ENCODE measurements around the gene CWF19L1.

Gene CWF19L1

GRCh38 chr10:100229819-100230422 is 37.5 kb downstream of the CWF19L1 start:
- Histone ChIP-seq H2BK120ac (ENCODE audit: low read depth, low read length) (no peak overlapping the region), H3K9ac (ENCODE audit: low read length) (peak overlapping the region; percentile 75), H3K18ac (ENCODE audit: low read length) (no peak overlapping the region), H2AK5ac (ENCODE audit: low read length) (no peak overlapping the region), H3K27ac (ENCODE audit: low read depth, low read length) (no peak overlapping the region), H3K79me1 (ENCODE audit: low read length) (peaks cover 12% of the 10 kb centered on the region), H4K5ac (ENCODE audit: low read length) (no peak overlapping the region), H4K8ac (ENCODE audit: low read depth, low read length) (peak overlapping the region; percentile 97), H3K4me1 (ENCODE audit: control insufficient read depth, low read depth, low read length) (no peaks in the 10 kb centered on the region), H2BK5ac (ENCODE audit: low read length) (no peak overlapping the region), H3K4ac (ENCODE audit: low read depth, low read length) (peak overlapping the region; percentile 75), H3K36me3 (ENCODE audit: control insufficient read depth, insufficient read depth, low read length) (no peaks in the 10 kb centered on the region), H3K4me3 (ENCODE audit: low read length) (peak overlapping the region; percentile 26), H3K27me3 (ENCODE audit: insufficient read depth, low read length, poor library complexity) (no peaks in the 10 kb centered on the region), H3K79me2 (ENCODE audit: control insufficient read depth, insufficient read depth, low read length) (peaks cover 21% of the 10 kb centered on the region), H3K56ac (ENCODE audit: low read length) (peak overlapping the region; percentile 86), H3K4me2 (ENCODE audit: low read length) (peak overlapping the region; percentile 55), H2BK15ac (replicated peaks; ENCODE audit: low read depth) (no peak overlapping the region), H3K23ac (ENCODE audit: low read length) (no peak overlapping the region)
- no CpG with 5 or more reads among the region's 21 CpGs for WGBS (ENCODE audit: extremely low coverage, insufficient coverage, low lambda C conversion rate)
- DNase-seq, result no peak

GRCh38 chr10:100223879-100224278 is 43.6 kb downstream of the CWF19L1 start:
- no peak overlapping the region for H3K18ac ChIP-seq (ENCODE audit: low read length)
- peaks cover 16% of the 10 kb centered on the region for H3K79me2 ChIP-seq (ENCODE audit: control insufficient read depth, insufficient read depth, low read length)
- no peaks in the 10 kb centered on the region for H3K4me1 ChIP-seq (ENCODE audit: control insufficient read depth, low read depth, low read length)
- WGBS (ENCODE audit: extremely low coverage, insufficient coverage, low lambda C conversion rate), result no CpG with 5 or more reads among the region's 5 CpGs
- H3K23ac ChIP-seq (ENCODE audit: low read length), result no peak overlapping the region
- no peak overlapping the region for H2AK5ac ChIP-seq (ENCODE audit: low read length)
- no peaks in the 10 kb centered on the region for H3K36me3 ChIP-seq (ENCODE audit: control insufficient read depth, insufficient read depth, low read length)
- no peak overlapping the region for H4K8ac ChIP-seq (ENCODE audit: low read depth, low read length)
- no peaks in the 10 kb centered on the region for H3K27me3 ChIP-seq (ENCODE audit: insufficient read depth, low read length, poor library complexity)
- no peak overlapping the region for H2BK15ac ChIP-seq (replicated peaks; ENCODE audit: low read depth)
- no peak overlapping the region for H3K9ac ChIP-seq (ENCODE audit: low read length)
- no peak for DNase-seq
- no peak overlapping the region for H2BK120ac ChIP-seq (ENCODE audit: low read depth, low read length)
- H3K4me3 ChIP-seq (ENCODE audit: low read length), result no peak overlapping the region
- no peak overlapping the region for H3K4ac ChIP-seq (ENCODE audit: low read depth, low read length)
- H3K4me2 ChIP-seq (ENCODE audit: low read length), result no peak overlapping the region
- H4K5ac ChIP-seq (ENCODE audit: low read length), result no peak overlapping the region
- H3K56ac ChIP-seq (ENCODE audit: low read length), result no peak overlapping the region
- no peak overlapping the region for H3K27ac ChIP-seq (ENCODE audit: low read depth, low read length)
- H3K79me1 ChIP-seq (ENCODE audit: low read length), result peaks cover 9% of the 10 kb centered on the region
- H2BK5ac ChIP-seq (ENCODE audit: low read length), result no peak overlapping the region

DNA sequence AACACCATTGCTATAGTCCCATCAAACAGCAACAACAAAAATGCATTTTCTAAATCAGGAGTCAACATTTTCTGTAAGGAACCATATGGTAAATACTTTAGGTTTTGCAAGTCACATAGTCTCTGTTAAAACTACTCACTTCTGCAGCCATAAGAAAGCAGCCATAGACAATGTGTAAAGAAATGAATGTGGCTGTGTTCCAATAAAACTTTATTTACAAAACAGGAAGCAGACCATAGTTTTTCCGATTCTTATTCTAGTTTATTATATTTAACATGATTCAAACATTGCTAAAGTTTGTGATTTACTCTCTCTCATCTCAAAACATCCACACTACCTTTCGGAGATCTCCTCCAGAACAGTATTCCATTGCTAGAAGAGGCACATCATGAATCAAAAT is 44.9 kb downstream of the CWF19L1 start:
- no peak overlapping the region for H2BK15ac ChIP-seq (replicated peaks; ENCODE audit: low read depth)
- H4K5ac ChIP-seq (ENCODE audit: low read length), result no peak overlapping the region
- no peak overlapping the region for H2AK5ac ChIP-seq (ENCODE audit: low read length)
- peaks cover 6% of the 10 kb centered on the region for H3K79me2 ChIP-seq (ENCODE audit: control insufficient read depth, insufficient read depth, low read length)
- no peak overlapping the region for H4K8ac ChIP-seq (ENCODE audit: low read depth, low read length)
- H3K56ac ChIP-seq (ENCODE audit: low read length), result no peak overlapping the region
- no peaks in the 10 kb centered on the region for H3K4me1 ChIP-seq (ENCODE audit: control insufficient read depth, low read depth, low read length)
- peaks cover 5% of the 10 kb centered on the region for H3K79me1 ChIP-seq (ENCODE audit: low read length)
- H3K27ac ChIP-seq (ENCODE audit: low read depth, low read length), result no peak overlapping the region
- no peak overlapping the region for H3K4ac ChIP-seq (ENCODE audit: low read depth, low read length)
- no peaks in the 10 kb centered on the region for H3K36me3 ChIP-seq (ENCODE audit: control insufficient read depth, insufficient read depth, low read length)
- no peak overlapping the region for H3K4me3 ChIP-seq (ENCODE audit: low read length)
- no peak overlapping the region for H2BK120ac ChIP-seq (ENCODE audit: low read depth, low read length)
- H3K27me3 ChIP-seq (ENCODE audit: insufficient read depth, low read length, poor library complexity), result no peaks in the 10 kb centered on the region
- no peak overlapping the region for H3K4me2 ChIP-seq (ENCODE audit: low read length)
- no peak for DNase-seq
- H3K18ac ChIP-seq (ENCODE audit: low read length), result no peak overlapping the region
- H2BK5ac ChIP-seq (ENCODE audit: low read length), result no peak overlapping the region
- no peak overlapping the region for H3K9ac ChIP-seq (ENCODE audit: low read length)
- WGBS (ENCODE audit: extremely low coverage, insufficient coverage, low lambda C conversion rate), result no CpG with 5 or more reads among the region's 2 CpGs
- H3K23ac ChIP-seq (ENCODE audit: low read length), result no peak overlapping the region

DNA sequence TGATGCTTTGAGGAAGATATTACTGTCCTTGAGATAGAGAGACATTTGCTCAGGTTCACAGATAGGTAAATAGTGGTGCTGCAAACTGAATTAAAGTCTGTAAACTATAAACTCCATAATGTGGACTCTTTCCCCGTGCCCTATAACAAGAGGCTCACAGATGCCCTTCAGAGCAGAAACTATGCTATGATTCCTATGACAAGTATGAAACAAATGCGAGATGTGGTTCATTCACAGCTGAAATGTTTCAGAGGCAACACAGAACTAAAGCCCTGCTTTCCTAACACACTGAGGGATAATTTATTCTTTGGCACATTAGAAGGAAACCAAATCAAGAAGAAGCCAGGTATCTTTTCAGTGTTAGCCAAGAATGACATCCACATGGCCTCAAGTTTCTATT is 51.4 kb downstream of the CWF19L1 start:
- H3K79me1 ChIP-seq (ENCODE audit: low read length), result no peaks in the 10 kb centered on the region
- no peak overlapping the region for H3K9ac ChIP-seq (ENCODE audit: low read length)
- no peak overlapping the region for H3K4ac ChIP-seq (ENCODE audit: low read depth, low read length)
- H3K56ac ChIP-seq (ENCODE audit: low read length), result no peak overlapping the region
- no peak overlapping the region for H4K5ac ChIP-seq (ENCODE audit: low read length)
- no CpG with 5 or more reads among the region's 2 CpGs for WGBS (ENCODE audit: extremely low coverage, insufficient coverage, low lambda C conversion rate)
- H3K23ac ChIP-seq (ENCODE audit: low read length), result no peak overlapping the region
- no peak overlapping the region for H2BK5ac ChIP-seq (ENCODE audit: low read length)
- no peak overlapping the region for H4K8ac ChIP-seq (ENCODE audit: low read depth, low read length)
- H3K36me3 ChIP-seq (ENCODE audit: control insufficient read depth, insufficient read depth, low read length), result peaks cover 1% of the 10 kb centered on the region
- no peak overlapping the region for H2AK5ac ChIP-seq (ENCODE audit: low read length)
- H2BK15ac ChIP-seq (replicated peaks; ENCODE audit: low read depth), result no peak overlapping the region
- H3K27ac ChIP-seq (ENCODE audit: low read depth, low read length), result no peak overlapping the region
- no peaks in the 10 kb centered on the region for H3K4me1 ChIP-seq (ENCODE audit: control insufficient read depth, low read depth, low read length)
- no peak overlapping the region for H3K4me3 ChIP-seq (ENCODE audit: low read length)
- H2BK120ac ChIP-seq (ENCODE audit: low read depth, low read length), result no peak overlapping the region
- no peak for DNase-seq
- H3K18ac ChIP-seq (ENCODE audit: low read length), result no peak overlapping the region
- H3K27me3 ChIP-seq (ENCODE audit: insufficient read depth, low read length, poor library complexity), result no peaks in the 10 kb centered on the region
- no peaks in the 10 kb centered on the region for H3K79me2 ChIP-seq (ENCODE audit: control insufficient read depth, insufficient read depth, low read length)
- H3K4me2 ChIP-seq (ENCODE audit: low read length), result no peak overlapping the region

GRCh38 chr10:100209303-100209702 is 58.1 kb downstream of the CWF19L1 start:
- no peaks in the 10 kb centered on the region for H3K27me3 ChIP-seq (ENCODE audit: insufficient read depth, low read length, poor library complexity)
- peak; percentile 3 for DNase-seq
- no peak overlapping the region for H3K18ac ChIP-seq (ENCODE audit: low read length)
- H3K4me1 ChIP-seq (ENCODE audit: control insufficient read depth, low read depth, low read length), result no peaks in the 10 kb centered on the region
- no peak overlapping the region for H2BK15ac ChIP-seq (replicated peaks; ENCODE audit: low read depth)
- H3K27ac ChIP-seq (ENCODE audit: low read depth, low read length), result no peak overlapping the region
- H4K8ac ChIP-seq (ENCODE audit: low read depth, low read length), result no peak overlapping the region
- no peak overlapping the region for H3K56ac ChIP-seq (ENCODE audit: low read length)
- no peak overlapping the region for H4K5ac ChIP-seq (ENCODE audit: low read length)
- no peak overlapping the region for H3K23ac ChIP-seq (ENCODE audit: low read length)
- no peak overlapping the region for H3K4ac ChIP-seq (ENCODE audit: low read depth, low read length)
- no peak overlapping the region for H2BK5ac ChIP-seq (ENCODE audit: low read length)
- H2BK120ac ChIP-seq (ENCODE audit: low read depth, low read length), result no peak overlapping the region
- H3K79me2 ChIP-seq (ENCODE audit: control insufficient read depth, insufficient read depth, low read length), result no peaks in the 10 kb centered on the region
- no CpG with 5 or more reads among the region's 7 CpGs for WGBS (ENCODE audit: extremely low coverage, insufficient coverage, low lambda C conversion rate)
- H3K79me1 ChIP-seq (ENCODE audit: low read length), result no peaks in the 10 kb centered on the region
- no peak overlapping the region for H3K4me2 ChIP-seq (ENCODE audit: low read length)
- H3K4me3 ChIP-seq (ENCODE audit: low read length), result no peak overlapping the region
- no peak overlapping the region for H2AK5ac ChIP-seq (ENCODE audit: low read length)
- H3K9ac ChIP-seq (ENCODE audit: low read length), result no peak overlapping the region
- H3K36me3 ChIP-seq (ENCODE audit: control insufficient read depth, insufficient read depth, low read length), result peaks cover 3% of the 10 kb centered on the region

DNA sequence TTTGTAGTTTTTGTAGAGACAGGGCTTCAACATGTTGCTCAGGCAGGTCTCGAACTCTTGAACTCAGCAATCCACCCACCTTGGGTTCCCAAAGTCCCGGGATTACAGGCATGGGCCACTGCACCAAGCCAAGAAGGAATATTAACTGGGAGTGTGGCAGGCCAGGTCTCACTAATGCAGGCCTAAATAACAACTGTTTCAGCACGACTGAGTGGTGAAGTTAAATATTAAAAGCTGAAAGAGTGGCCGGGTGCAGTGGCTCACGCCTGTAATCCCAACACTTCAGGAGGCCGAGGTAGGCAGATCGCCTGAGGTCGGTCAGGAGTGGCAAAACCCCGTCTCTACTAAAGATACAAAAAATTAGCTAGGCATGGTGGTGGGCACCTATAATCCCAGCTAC is 59.2 kb downstream of the CWF19L1 start:
- Histone ChIP-seq H4K8ac (ENCODE audit: low read depth, low read length) (no peak overlapping the region), H3K4me3 (ENCODE audit: low read length) (no peak overlapping the region), H3K36me3 (ENCODE audit: control insufficient read depth, insufficient read depth, low read length) (peaks cover 3% of the 10 kb centered on the region)

More for the DNA sequence above, 59.2 kb downstream of the CWF19L1 start:
- no peaks in the 10 kb centered on the region for H3K79me2 ChIP-seq (ENCODE audit: control insufficient read depth, insufficient read depth, low read length)
- no peak overlapping the region for H3K4me2 ChIP-seq (ENCODE audit: low read length)
- H3K79me1 ChIP-seq (ENCODE audit: low read length), result no peaks in the 10 kb centered on the region
- H2BK5ac ChIP-seq (ENCODE audit: low read length), result no peak overlapping the region
- H3K23ac ChIP-seq (ENCODE audit: low read length), result no peak overlapping the region
- H4K5ac ChIP-seq (ENCODE audit: low read length), result no peak overlapping the region
- H3K27me3 ChIP-seq (ENCODE audit: insufficient read depth, low read length, poor library complexity), result no peaks in the 10 kb centered on the region
- no peak overlapping the region for H3K18ac ChIP-seq (ENCODE audit: low read length)
- H2BK15ac ChIP-seq (replicated peaks; ENCODE audit: low read depth), result no peak overlapping the region
- no peak overlapping the region for H3K4ac ChIP-seq (ENCODE audit: low read depth, low read length)
- H3K4me1 ChIP-seq (ENCODE audit: control insufficient read depth, low read depth, low read length), result no peaks in the 10 kb centered on the region
- no peak for DNase-seq
- no peak overlapping the region for H3K9ac ChIP-seq (ENCODE audit: low read length)
- no peak overlapping the region for H3K56ac ChIP-seq (ENCODE audit: low read length)
- WGBS (ENCODE audit: extremely low coverage, insufficient coverage, low lambda C conversion rate), result no CpG with 5 or more reads among the region's 9 CpGs
- no peak overlapping the region for H2AK5ac ChIP-seq (ENCODE audit: low read length)
- H2BK120ac ChIP-seq (ENCODE audit: low read depth, low read length), result no peak overlapping the region
- H3K27ac ChIP-seq (ENCODE audit: low read depth, low read length), result no peak overlapping the region

Data from mesendoderm (in vitro differentiated cells).